Bronchial epithelial cell (primary cell): Measurements from ENCODE around the gene GPD1. TPM values are rescaled to one million over a fixed set of nuclear protein-coding genes. Genes with fewer than 3 reads are reported as not detected.
"Not testable (repeated sequence)": the region's sequence is repeated elsewhere in the genome, so short reads cannot be mapped to it uniquely, and the experiment has no call there.

ENCODE experiments used
- DNase-seq: peaks from one replicate; pipeline ENCODE4 v3.0.0-alpha.2; 2010; ENCODE audit warnings: low read depth
- FAIRE-seq: peaks from 2 replicates; lab custom pipeline; 2011; peaks lifted over from hg19 to GRCh38; lab: Jason Lieb, UNC
- H3K27me3 ChIP-seq: 2 replicates; pipeline ENCODE4 v1.5.1; 2011; ENCODE audit warnings: low read length; ENCODE audit not compliant: control insufficient read depth, insufficient read depth
- H3K36me3 ChIP-seq: 2 replicates; pipeline ENCODE4 v1.5.1; 2011; ENCODE audit warnings: low read length; ENCODE audit not compliant: control insufficient read depth, insufficient read depth
- H3K4me3 ChIP-seq: 2 replicates; pipeline ENCODE4 v1.5.1; 2011; ENCODE audit warnings: mild to moderate bottlenecking, low read depth, low read length, control low read depth
- total RNA-seq: library from RNA; depleted of rRNA; stranded (reverse); fragments of >200 nt; gene quantifications from 2 replicates; pipeline ENCODE4 v1.2.1, GENCODE V29; 2014
- TF ChIP-seq, protein P1 (sequence below): IDR thresholded peaks from 2 replicates; pipeline ENCODE4 v1.5.1; 2011; ENCODE audit warnings: mild to moderate bottlenecking, moderate library complexity, low read length, control low read depth, inconsistent platforms; ENCODE audit not compliant: insufficient read depth, severe bottlenecking

The GPD1 gene
- total RNA-seq, 1 donor from 2014 or later, result 0.53 TPM

DNA sequence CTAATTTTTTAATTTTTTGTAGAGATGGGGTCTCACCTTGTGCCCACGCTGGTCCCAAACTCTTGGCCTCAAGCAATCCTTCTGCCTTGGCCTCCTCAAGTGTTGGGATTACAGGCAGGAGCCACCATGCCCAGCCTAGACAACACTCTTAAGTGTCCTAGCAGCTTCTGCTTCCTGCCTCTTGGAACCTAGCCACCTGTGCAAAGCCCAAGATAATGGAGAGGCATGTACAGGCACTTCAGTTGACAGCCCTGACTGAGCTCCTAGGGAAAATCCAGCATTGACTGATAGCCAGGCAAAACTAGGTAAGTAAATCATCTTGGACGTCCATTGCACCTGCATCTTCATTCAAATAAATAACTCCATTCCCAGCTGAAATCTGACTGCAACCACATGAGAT, 23.7 kb downstream of the GPD1 start:
- FAIRE-seq (no peak), DNase-seq (peak; percentile 39)
- Histone ChIP-seq H3K36me3 (peaks cover 12% of the 10 kb centered on the region), H3K27me3 (no peaks in the 10 kb centered on the region), H3K4me3 (no peak overlapping the region)
- TF ChIP-seq, protein P1, sequence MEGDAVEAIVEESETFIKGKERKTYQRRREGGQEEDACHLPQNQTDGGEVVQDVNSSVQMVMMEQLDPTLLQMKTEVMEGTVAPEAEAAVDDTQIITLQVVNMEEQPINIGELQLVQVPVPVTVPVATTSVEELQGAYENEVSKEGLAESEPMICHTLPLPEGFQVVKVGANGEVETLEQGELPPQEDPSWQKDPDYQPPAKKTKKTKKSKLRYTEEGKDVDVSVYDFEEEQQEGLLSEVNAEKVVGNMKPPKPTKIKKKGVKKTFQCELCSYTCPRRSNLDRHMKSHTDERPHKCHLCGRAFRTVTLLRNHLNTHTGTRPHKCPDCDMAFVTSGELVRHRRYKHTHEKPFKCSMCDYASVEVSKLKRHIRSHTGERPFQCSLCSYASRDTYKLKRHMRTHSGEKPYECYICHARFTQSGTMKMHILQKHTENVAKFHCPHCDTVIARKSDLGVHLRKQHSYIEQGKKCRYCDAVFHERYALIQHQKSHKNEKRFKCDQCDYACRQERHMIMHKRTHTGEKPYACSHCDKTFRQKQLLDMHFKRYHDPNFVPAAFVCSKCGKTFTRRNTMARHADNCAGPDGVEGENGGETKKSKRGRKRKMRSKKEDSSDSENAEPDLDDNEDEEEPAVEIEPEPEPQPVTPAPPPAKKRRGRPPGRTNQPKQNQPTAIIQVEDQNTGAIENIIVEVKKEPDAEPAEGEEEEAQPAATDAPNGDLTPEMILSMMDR, result no peak

- DNase-seq, result no peak
- no peaks in the 10 kb centered on the region for H3K27me3 ChIP-seq
- FAIRE-seq, result no peak
- peaks cover 13% of the 10 kb centered on the region for H3K36me3 ChIP-seq
- no peak overlapping the region for H3K4me3 ChIP-seq
- TF ChIP-seq, protein P1, result no peak
Observed at GRCh38 chr12:50129290-50129689, 25.5 kb downstream of the GPD1 start.

- TF ChIP-seq, protein P1, result peak; percentile 34
- Histone ChIP-seq H3K27me3 (no peaks in the 10 kb centered on the region), H3K36me3 (peaks cover 23% of the 10 kb centered on the region), H3K4me3 (no peak overlapping the region)
- peak; percentile 39 for DNase-seq
- no peak for FAIRE-seq
Observed at GRCh38 chr12:50132505-50133135, 28.8 kb downstream of the GPD1 start.

DNA sequence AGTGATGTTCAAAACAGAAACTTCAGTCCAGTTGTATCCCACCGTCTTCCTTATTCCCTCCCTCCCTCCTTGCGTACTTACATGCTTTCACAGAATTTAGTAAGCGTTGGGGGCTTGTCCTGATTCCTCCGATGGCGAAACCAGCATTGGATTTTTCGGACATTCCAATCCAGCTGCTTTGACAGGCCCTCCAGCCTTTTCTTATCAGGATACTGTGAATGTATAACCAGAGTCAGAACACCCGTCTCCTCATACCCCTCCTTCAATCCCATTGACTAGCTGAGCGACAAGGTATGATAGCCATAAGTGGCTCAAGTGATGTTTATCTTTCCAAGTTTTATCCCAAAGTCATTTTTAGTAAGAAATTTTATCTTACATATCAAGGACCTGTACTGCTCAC, 39.2 kb downstream of the GPD1 start:
- TF ChIP-seq, protein P1, result no peak
- no peaks in the 10 kb centered on the region for H3K27me3 ChIP-seq
- FAIRE-seq (no peak), DNase-seq (no peak)
- H3K4me3 ChIP-seq, result no peak overlapping the region
- peaks cover 9% of the 10 kb centered on the region for H3K36me3 ChIP-seq

- TF ChIP-seq, protein P1, result no peak
Observed at GRCh38 chr12:50145439-50145838, 41.6 kb downstream of the GPD1 start.

GRCh38 chr12:50147281-50147680, 43.5 kb downstream of the GPD1 start:
- FAIRE-seq, result no peak
- H3K27me3 ChIP-seq, result no peaks in the 10 kb centered on the region
- TF ChIP-seq, protein P1, result no peak
- no peak for DNase-seq
- H3K4me3 ChIP-seq, result no peak overlapping the region
- peaks cover 4% of the 10 kb centered on the region for H3K36me3 ChIP-seq

More at GRCh38 chr12:50145439-50145838, 41.6 kb downstream of the GPD1 start:
- DNase-seq (no peak), FAIRE-seq (no peak)
- Histone ChIP-seq H3K4me3 (no peak overlapping the region), H3K36me3 (peaks cover 7% of the 10 kb centered on the region), H3K27me3 (no peaks in the 10 kb centered on the region)

- not testable (repeated sequence) for H3K36me3 ChIP-seq, H3K4me3 ChIP-seq, DNase-seq, FAIRE-seq, H3K27me3 ChIP-seq
Observed at GRCh38 chr12:50148011-50148410, 44.2 kb downstream of the GPD1 start.
